MCF 10A (cell line): Measurements from ENCODE around the gene CYP2S1. TPM values are rescaled to one million over a fixed set of nuclear protein-coding genes. Genes with fewer than 3 reads are reported as not detected.

Experiments
- BruUV-seq: library from RNA; stranded (reverse); fragments of 400-500 nt; replicated peaks from 2 replicates; lab custom pipeline; 2021; lab: Mats Ljungman, UMichigan
- CTCF ChIA-PET: fragments of 300-600 bp; sonication (Branson Sonifier 250); formaldehyde crosslinking; extraction: SDS; loops from one replicate; lab custom pipeline; 2021; ENCODE audit warnings: antibody characterized with exemption, inconsistent platforms; lab: Yijun Ruan, JAX
- POLR2A ChIA-PET: fragments of 300-600, 350-650 bp; sonication (Branson Sonifier 250); formaldehyde crosslinking; extraction: SDS; loops from one replicate; lab custom pipeline; 2020; ENCODE audit warnings: antibody characterized with exemption, inconsistent platforms; lab: Yijun Ruan, JAX
- DNase-seq: peaks from one replicate; pipeline ENCODE4 v3.0.0-alpha.2; 2018; ENCODE audit not compliant: unreplicated experiment
- H3K27ac Mint-ChIP-seq: one replicate; pipeline ENCODE4 v1.8.0; 2022; ENCODE audit warnings: mild to moderate bottlenecking, low read depth, mixed read lengths; ENCODE audit not compliant: unreplicated experiment
- H3K27me3 Mint-ChIP-seq: one replicate; pipeline ENCODE4 v1.8.0; 2022; ENCODE audit warnings: mixed read lengths; ENCODE audit not compliant: insufficient read depth, unreplicated experiment
- H3K36me3 Mint-ChIP-seq: one replicate; pipeline ENCODE4 v1.8.0; 2022; ENCODE audit warnings: mild to moderate bottlenecking, moderate library complexity, mixed read lengths; ENCODE audit not compliant: insufficient read depth, unreplicated experiment
- H3K4me1 Mint-ChIP-seq: one replicate; pipeline ENCODE4 v1.8.0; 2022; ENCODE audit warnings: mixed read lengths; ENCODE audit not compliant: insufficient read depth, unreplicated experiment
- H3K4me3 Mint-ChIP-seq: one replicate; pipeline ENCODE4 v1.8.0; 2022; ENCODE audit warnings: mild to moderate bottlenecking, moderate library complexity, mixed read lengths; ENCODE audit not compliant: unreplicated experiment
- H3K9me3 Mint-ChIP-seq: one replicate; pipeline ENCODE4 v1.8.0; 2022; ENCODE audit warnings: mixed read lengths; ENCODE audit not compliant: unreplicated experiment
- CTCF ChIP-seq: fragments of 200-600 bp; IDR thresholded peaks from one replicate; pipeline ENCODE4 v1.8.0; 2022; ENCODE audit warnings: antibody characterized with exemption, mild to moderate bottlenecking; ENCODE audit not compliant: unreplicated experiment
- intact Hi-C: fragments of 100-400 bp; cut with micrococcal nuclease; formaldehyde crosslinking; loops from 2 replicates; pipeline ENCODE4 v1.14.1; 2022
- total RNA-seq: library from RNA; stranded (reverse); gene quantifications from 2 replicates; pipeline ENCODE4 v1.2.3, GENCODE V29; 2022

CYP2S1 gene
- total RNA-seq, 1 experiment from 2014 or later = not detected

- Mint-ChIP-seq H3K27me3 (no peaks in the 10 kb centered on the region), H3K27ac (peak overlapping the region; percentile 92), H3K4me3 (peak overlapping the region; percentile 74), H3K4me1 (peaks cover 53% of the 10 kb centered on the region), H3K36me3 (peaks cover 15% of the 10 kb centered on the region), H3K9me3 (no peaks in the 10 kb centered on the region)
- ChIA-PET CTCF (interaction anchor here (1.1 to 1.2 kb wide), 2 partner anchors 21 to 37 kb away, joined by 3 to 4 read pairs; no protein-coding TSS in a partner anchor), POLR2A (interaction anchor here (0.7 to 14.1 kb wide), 13 partner anchors 9 to 609 kb away, joined by 3 to 345 read pairs (median 5); partner anchors contain the start of gene HNRNPUL1)
- BruUV-seq = TSS peak; percentile 72
- peak; percentile 99 for DNase-seq
- intact Hi-C loops = no loop called here
- TF ChIP-seq CTCF = no peak
These were observed 32.4 kb downstream of the CYP2S1 start for GRCh38 chr19:41225238-41226052.

DNA sequence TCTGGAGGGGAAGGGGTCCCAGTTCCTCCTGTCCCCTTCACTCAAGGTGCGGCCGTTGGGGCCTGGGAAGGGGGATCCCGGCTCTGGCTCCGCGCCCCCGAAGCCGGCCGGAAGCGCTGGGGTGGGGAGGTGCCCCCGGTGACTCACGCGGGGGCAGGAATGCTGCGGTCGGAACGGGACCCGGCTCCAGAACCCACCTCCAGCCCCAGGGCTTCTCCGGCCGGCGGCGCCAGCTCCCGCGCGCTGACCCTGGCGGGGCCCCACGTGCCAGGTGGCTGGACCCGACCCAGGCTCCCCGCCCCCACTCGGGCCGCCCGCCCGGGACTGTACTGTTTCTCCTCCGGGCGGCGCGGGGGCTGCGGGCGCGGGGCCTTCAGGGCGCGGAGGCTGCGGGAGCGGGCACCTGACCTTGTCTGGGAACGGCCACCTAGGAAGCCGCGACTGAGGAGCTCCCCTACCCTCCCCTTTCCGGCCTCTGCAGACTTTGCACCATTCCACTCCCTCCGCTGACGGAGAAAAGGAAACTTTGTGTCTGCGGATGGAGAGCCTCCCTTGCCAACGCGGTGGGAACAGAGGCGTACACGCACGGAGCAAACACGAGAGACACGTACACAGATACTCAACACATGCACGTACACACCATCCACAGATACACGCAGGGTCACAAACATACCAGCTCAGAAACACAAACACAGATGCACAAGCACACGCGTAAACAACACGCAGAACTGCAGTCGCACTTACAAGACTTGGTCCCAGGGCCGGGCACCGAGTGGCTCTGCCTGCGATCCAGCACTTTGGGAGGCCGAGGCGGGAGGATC is 33.2 kb downstream of the CYP2S1 start:
- intact Hi-C loops = no loop called here
- DNase-seq = peak; percentile 91
- BruUV-seq = no TSS peak
- Mint-ChIP-seq H3K4me3 (peak overlapping the region; percentile 74), H3K4me1 (peaks cover 47% of the 10 kb centered on the region), H3K9me3 (no peaks in the 10 kb centered on the region), H3K27me3 (no peaks in the 10 kb centered on the region), H3K36me3 (peaks cover 9% of the 10 kb centered on the region), H3K27ac (peak overlapping the region; percentile 92)
- no peak for TF ChIP-seq CTCF
- POLR2A ChIA-PET = interaction anchor here (0.6 to 14.1 kb wide), 20 partner anchors 8 to 1667 kb away, joined by 3 to 345 read pairs (median 4); partner anchors contain the start of genes COQ8B, HNRNPUL1 and ITPKC
- CTCF ChIA-PET = interaction anchor here (0.7 to 1.2 kb wide), 3 partner anchors 22 to 951 kb away, joined by 3 to 4 read pairs (median 3); no protein-coding TSS in a partner anchor

DNA sequence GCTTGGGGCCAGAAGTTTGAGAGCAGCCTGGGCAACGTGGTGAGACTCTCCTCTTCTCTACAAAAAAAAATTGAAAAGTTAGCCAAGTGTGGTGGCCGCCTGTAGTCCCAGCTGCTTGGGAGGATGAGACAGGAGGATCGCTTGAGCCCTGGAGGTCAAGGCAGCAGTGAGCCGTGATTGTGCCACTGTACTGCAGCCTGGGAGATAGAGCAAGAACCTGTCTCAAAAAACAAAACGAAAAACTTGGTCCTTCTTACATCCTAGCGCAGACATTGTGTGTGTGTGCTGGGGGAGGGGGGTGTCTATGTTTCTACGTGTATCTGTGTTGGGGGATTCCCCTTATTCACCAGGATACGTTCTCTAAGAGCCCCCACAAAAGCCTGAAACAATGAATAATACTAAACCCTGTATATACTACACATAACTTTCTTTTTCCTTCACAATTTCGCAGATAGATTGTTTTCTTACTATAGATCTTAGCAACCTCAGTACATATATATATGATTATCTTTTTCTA is 33.9 kb downstream of the CYP2S1 start:
- Mint-ChIP-seq H3K4me3 (peak overlapping the region; percentile 70), H3K4me1 (peaks cover 43% of the 10 kb centered on the region), H3K9me3 (no peaks in the 10 kb centered on the region), H3K27me3 (no peaks in the 10 kb centered on the region), H3K36me3 (peaks cover 7% of the 10 kb centered on the region), H3K27ac (peak overlapping the region; percentile 92)
- ChIA-PET POLR2A (interaction anchor here (0.7 to 14.1 kb wide), 13 partner anchors 7 to 1007 kb away, joined by 3 to 345 read pairs (median 3); partner anchors contain the start of genes COQ8B, HNRNPUL1 and ITPKC), CTCF (interaction anchor here (0.7 to 1.2 kb wide), 4 partner anchors 22 to 952 kb away, joined by 3 to 4 read pairs (median 3); no protein-coding TSS in a partner anchor)
- DNase-seq = no peak
- no TSS peak for BruUV-seq
- intact Hi-C loops = no loop called here
- TF ChIP-seq CTCF = no peak
